NB4 (cell line): ENCODE measurements around the gene PRKG1.

Experiments used
- MYC ChIP-seq: IDR thresholded peaks from 2 replicates; pipeline ENCODE4 v1.6.1; 2011; ENCODE audit warnings: low read depth, low read length
- TF ChIP-seq, protein P1 (sequence below): IDR thresholded peaks from one replicate; pipeline ENCODE4 v1.5.1; 2012; ENCODE audit warnings: low read depth, low read length

GRCh38 chr10:51377932-51378599 is 303.8 kb downstream of the PRKG1 start:
- TF ChIP-seq, protein P1, sequence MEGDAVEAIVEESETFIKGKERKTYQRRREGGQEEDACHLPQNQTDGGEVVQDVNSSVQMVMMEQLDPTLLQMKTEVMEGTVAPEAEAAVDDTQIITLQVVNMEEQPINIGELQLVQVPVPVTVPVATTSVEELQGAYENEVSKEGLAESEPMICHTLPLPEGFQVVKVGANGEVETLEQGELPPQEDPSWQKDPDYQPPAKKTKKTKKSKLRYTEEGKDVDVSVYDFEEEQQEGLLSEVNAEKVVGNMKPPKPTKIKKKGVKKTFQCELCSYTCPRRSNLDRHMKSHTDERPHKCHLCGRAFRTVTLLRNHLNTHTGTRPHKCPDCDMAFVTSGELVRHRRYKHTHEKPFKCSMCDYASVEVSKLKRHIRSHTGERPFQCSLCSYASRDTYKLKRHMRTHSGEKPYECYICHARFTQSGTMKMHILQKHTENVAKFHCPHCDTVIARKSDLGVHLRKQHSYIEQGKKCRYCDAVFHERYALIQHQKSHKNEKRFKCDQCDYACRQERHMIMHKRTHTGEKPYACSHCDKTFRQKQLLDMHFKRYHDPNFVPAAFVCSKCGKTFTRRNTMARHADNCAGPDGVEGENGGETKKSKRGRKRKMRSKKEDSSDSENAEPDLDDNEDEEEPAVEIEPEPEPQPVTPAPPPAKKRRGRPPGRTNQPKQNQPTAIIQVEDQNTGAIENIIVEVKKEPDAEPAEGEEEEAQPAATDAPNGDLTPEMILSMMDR = no peak
- TF ChIP-seq MYC = no peak
